SK-N-SH (cell line): ENCODE results near the gene RPS6KA1. TPM values are rescaled to one million over a fixed set of nuclear protein-coding genes. Genes with fewer than 3 reads are reported as not detected.

Source experiments
- CTCF ChIA-PET: fragments of 300-600, 350-600 bp; formaldehyde crosslinking; extraction: SDS; loops from one replicate; lab custom pipeline; 2021; lab: Yijun Ruan, JAX
- POLR2A ChIA-PET: fragments of 350-600 bp; sonication (Branson Sonifier 250); formaldehyde crosslinking; extraction: SDS; loops from one replicate; lab custom pipeline; 2020; ENCODE audit warnings: antibody characterized with exemption, inconsistent platforms; lab: Yijun Ruan, JAX
- DNase-seq: peaks from one replicate; pipeline ENCODE4 v3.0.0; 2012
- H2AFZ ChIP-seq: fragments of 200-600 bp; sonication (generic); 2 replicates; pipeline ENCODE4 v1.8.1; 2016; ENCODE audit warnings: antibody characterized with exemption, mild to moderate bottlenecking, low read depth
- H3F3A ChIP-seq: fragments of 200-600 bp; sonication (generic); replicated peaks from 2 replicates; pipeline ENCODE3; 2016; ENCODE audit warnings: antibody characterized with exemption, mild to moderate bottlenecking; ENCODE audit not compliant: insufficient read depth
- H3K27ac ChIP-seq, 2 experiments: fragments of 200-500 bp in 1 of 2; fragments of 200-600 bp in 1 of 2; sonication (Bioruptor generic) in 1 of 2; sonication (generic), shearing (Covaris generic) in 1 of 2; 2 replicates each; pipeline versions ENCODE4 v1.5.1 to v1.6.1; 2014 to 2016; ENCODE audit warnings: low read depth in 2 of 2, inconsistent platforms in 1 of 2, low read length in 1 of 2, mild to moderate bottlenecking in 1 of 2, mixed read lengths in 1 of 2
- H3K27me3 ChIP-seq: fragments of 200-600 bp; sonication (generic), shearing (Covaris generic); 2 replicates; pipeline ENCODE4 v1.6.1; 2016; ENCODE audit warnings: mixed run types; ENCODE audit not compliant: insufficient read depth
- H3K36me3 ChIP-seq, 2 experiments: fragments of 200-500 bp in 1 of 2; fragments of 200-600 bp in 1 of 2; sonication (Bioruptor generic) in 1 of 2; sonication (generic) in 1 of 2; replicated peaks in 1 of 2; 2 replicates each; pipeline versions ENCODE3 to v1.5.1; 2014 to 2016; ENCODE audit warnings: low read length in 1 of 2, mild to moderate bottlenecking in 1 of 2; ENCODE audit not compliant: insufficient read depth in 2 of 2, control insufficient read depth in 1 of 2
- H3K4me1 ChIP-seq, 2 experiments: fragments of 200-500 bp in 1 of 2; fragments of 200-600 bp in 1 of 2; sonication (Bioruptor generic) in 1 of 2; sonication (generic), shearing (Covaris generic) in 1 of 2; 2 replicates each; pipeline versions ENCODE4 v1.5.1 to v1.6.1; 2014 to 2016; ENCODE audit warnings: low read depth in 1 of 2, low read length in 1 of 2, mixed run types in 1 of 2; ENCODE audit not compliant: insufficient read depth in 2 of 2, control insufficient read depth in 1 of 2
- H3K4me2 ChIP-seq: fragments of 200-600 bp; sonication (generic), shearing (Covaris generic); 2 replicates; pipeline ENCODE4 v1.6.1; 2017; ENCODE audit warnings: mixed run types
- H3K4me3 ChIP-seq, 2 experiments: fragments of 200-500 bp in 1 of 2; fragments of 200-600 bp in 1 of 2; sonication (Bioruptor generic) in 1 of 2; sonication (generic), shearing (Covaris generic) in 1 of 2; 2 replicates each; pipeline versions ENCODE4 v1.5.1 to v1.8.1; 2014 to 2016; ENCODE audit warnings: low read depth in 2 of 2, inconsistent platforms in 1 of 2, low read length in 1 of 2, mild to moderate bottlenecking in 1 of 2, mixed read lengths in 1 of 2, moderate library complexity in 1 of 2
- H3K79me2 ChIP-seq: fragments of 200-600 bp; sonication (generic); 2 replicates; pipeline ENCODE4 v1.8.1; 2017; ENCODE audit warnings: mild to moderate bottlenecking; ENCODE audit not compliant: insufficient read depth
- H3K9ac ChIP-seq: fragments of 200-600 bp; sonication (generic); 2 replicates; pipeline ENCODE4 v1.6.1; 2017; ENCODE audit warnings: mixed run types
- H3K9me2 ChIP-seq: fragments of 200-600 bp; sonication (generic); 2 replicates; pipeline ENCODE4 v1.6.1; 2017; ENCODE audit warnings: mixed run types
- H3K9me3 ChIP-seq: fragments of 200-600 bp; sonication (generic); 2 replicates; pipeline ENCODE4 v1.6.1; 2017; ENCODE audit warnings: mixed run types, mild to moderate bottlenecking, moderate library complexity
- H4K20me1 ChIP-seq: fragments of 200-600 bp; sonication (generic); 2 replicates; pipeline ENCODE4 v1.6.1; 2017; ENCODE audit warnings: mild to moderate bottlenecking, mixed run types; ENCODE audit not compliant: insufficient read depth
- CTCF ChIP-seq: fragments of 200-600 bp; sonication (generic); IDR thresholded peaks from 2 replicates; pipeline ENCODE4 v1.6.1; 2017; ENCODE audit warnings: antibody characterized with exemption, mild to moderate bottlenecking, moderate library complexity
- FOSL2 ChIP-seq: IDR thresholded peaks from 2 replicates; pipeline ENCODE4 v1.4.0; 2012; ENCODE audit warnings: low read depth, mild to moderate bottlenecking, moderate library complexity, borderline replicate concordance
- FOXJ3 ChIP-seq: sonication (generic); formaldehyde crosslinking; IDR thresholded peaks from 2 replicates; pipeline ENCODE4 v1.5.1; 2020; ENCODE audit warnings: mild to moderate bottlenecking, missing genetic modification reagents
- MAX ChIP-seq: IDR thresholded peaks from 2 replicates; pipeline ENCODE4 v1.4.0; 2012; ENCODE audit warnings: low read depth
- NFIC ChIP-seq: IDR thresholded peaks from 2 replicates; pipeline ENCODE4 v1.4.0; 2012; ENCODE audit warnings: borderline replicate concordance
- WGBS: methylation state at CpG from one replicate; pipeline ENCODE4 v1.1.6; 2017; ENCODE audit warnings: low lambda C conversion rate; 5-methylcytosine and 5-hydroxymethylcytosine counted together
- polyA plus RNA-seq, 3 experiments: library from polyadenylated mRNA; depleted of rRNA; stranded (reverse); fragments of >200 nt; gene quantifications; 2 replicates each; pipeline ENCODE4 v1.2.3, GENCODE V29; 2012

The RPS6KA1 gene
- polyA plus RNA-seq, 1 of the 3 experiments (the other 2 are of a cell fraction), result 9.7 TPM

GRCh38 chr1:26538480-26539412 is 9.2 kb downstream of the RPS6KA1 start:
- no peaks in the 10 kb centered on the region for H3F3A ChIP-seq
- DNase-seq, result peak; percentile 69
- CTCF ChIA-PET, result interaction anchor here (0.6 to 2.7 kb wide), 14 partner anchors 10 to 1490 kb away, joined by 3 to 13 read pairs (median 3); partner anchors contain the start of gene RPS6KA1
- H3K9me3 ChIP-seq, result no peaks in the 10 kb centered on the region
- H3K79me2 ChIP-seq, result no peaks in the 10 kb centered on the region
- H3K9ac ChIP-seq, result no peak overlapping the region
- H3K4me1 ChIP-seq, result peaks cover 0 to 2% of the 10 kb centered on the region in 2 experiments; a peak in 1 of 4 replicates
- WGBS, result 68% methylated on average over 7 of the region's 14 CpGs
- no peak overlapping the region for H3K27ac ChIP-seq
- H3K4me2 ChIP-seq, result no peak overlapping the region
- no peaks in the 10 kb centered on the region for H3K27me3 ChIP-seq
- no peaks in the 10 kb centered on the region for H3K36me3 ChIP-seq
- TF ChIP-seq NFIC (0 out of 2 replicates have a peak, but pooled peaks have one; percentile 19), MAX (no peak), CTCF (peak; percentile 66)
- TF ChIP-seq, all 33 proteins: peak for 2
- POLR2A ChIA-PET, result no interaction called here
- Histone ChIP-seq H4K20me1 (no peaks in the 10 kb centered on the region), H3K9me2 (no peaks in the 10 kb centered on the region), H2AFZ (no peak overlapping the region), H3K4me3 (no peak overlapping the region)

- H3K4me3 ChIP-seq, result no peak overlapping the region
- no peak overlapping the region for H3K9ac ChIP-seq
- POLR2A ChIA-PET, result no interaction called here
- no peaks in the 10 kb centered on the region for H3K27me3 ChIP-seq
- TF ChIP-seq FOXJ3 (CRISPR knock-in tag) (no peak), FOSL2 (no peak), CTCF (no peak)
- TF ChIP-seq, all 33 proteins: peak for 0
- Histone ChIP-seq H3K4me2 (no peak overlapping the region), H2AFZ (no peak overlapping the region), H3K79me2 (no peaks in the 10 kb centered on the region), H3K27ac (no peak overlapping the region), H4K20me1 (no peaks in the 10 kb centered on the region), H3K9me3 (no peaks in the 10 kb centered on the region), H3K36me3 (no peaks in the 10 kb centered on the region), H3K4me1 (peaks cover 0 to 2% of the 10 kb centered on the region in 2 experiments; a peak in 1 of 4 replicates), H3K9me2 (no peaks in the 10 kb centered on the region), H3F3A (no peaks in the 10 kb centered on the region)
- CTCF ChIA-PET, result interaction anchor here (0.8 to 2.2 kb wide), 3 partner anchors 9 to 17 kb away, joined by 3 to 13 read pairs (median 10); partner anchors contain the start of gene RPS6KA1
- 92% methylated on average over 2 of the region's 6 CpGs for WGBS
- no peak for DNase-seq
These were observed 10.2 kb downstream of the RPS6KA1 start for GRCh38 chr1:26539722-26540121.
